Kidney capillary endothelial cell (primary cell): Measurements from ENCODE around the gene SCN5A.
"Not testable (repeated sequence)": the region's sequence is repeated elsewhere in the genome, so short reads cannot be mapped to it uniquely, and the experiment has no call there.

Source experiments
- DNase-seq: peaks from one replicate; pipeline ENCODE4 v3.0.0-alpha.2; 2018; ENCODE audit warnings: low spot score

The SCN5A gene

DNA sequence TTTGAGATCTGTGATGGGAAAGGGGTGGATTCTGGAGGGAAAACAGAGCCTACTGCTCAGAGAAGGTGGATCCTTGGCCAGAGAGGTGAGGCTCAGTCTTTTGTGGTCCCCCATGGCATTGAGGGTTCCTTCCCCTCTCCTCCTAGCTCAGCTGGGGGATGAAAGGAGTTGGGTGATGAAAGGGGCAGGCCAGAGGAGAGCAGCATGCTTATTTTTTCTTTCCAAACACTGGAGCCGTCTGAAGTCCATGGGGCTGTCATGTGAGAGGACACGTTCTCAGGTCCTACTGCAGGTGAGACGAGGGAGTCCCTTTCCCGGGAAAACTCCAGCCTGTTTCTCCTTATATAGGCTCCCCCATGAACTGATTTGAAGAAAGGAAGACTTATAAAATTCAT is 71.4 kb downstream of the SCN5A start:
- DNase-seq: no peak

DNA sequence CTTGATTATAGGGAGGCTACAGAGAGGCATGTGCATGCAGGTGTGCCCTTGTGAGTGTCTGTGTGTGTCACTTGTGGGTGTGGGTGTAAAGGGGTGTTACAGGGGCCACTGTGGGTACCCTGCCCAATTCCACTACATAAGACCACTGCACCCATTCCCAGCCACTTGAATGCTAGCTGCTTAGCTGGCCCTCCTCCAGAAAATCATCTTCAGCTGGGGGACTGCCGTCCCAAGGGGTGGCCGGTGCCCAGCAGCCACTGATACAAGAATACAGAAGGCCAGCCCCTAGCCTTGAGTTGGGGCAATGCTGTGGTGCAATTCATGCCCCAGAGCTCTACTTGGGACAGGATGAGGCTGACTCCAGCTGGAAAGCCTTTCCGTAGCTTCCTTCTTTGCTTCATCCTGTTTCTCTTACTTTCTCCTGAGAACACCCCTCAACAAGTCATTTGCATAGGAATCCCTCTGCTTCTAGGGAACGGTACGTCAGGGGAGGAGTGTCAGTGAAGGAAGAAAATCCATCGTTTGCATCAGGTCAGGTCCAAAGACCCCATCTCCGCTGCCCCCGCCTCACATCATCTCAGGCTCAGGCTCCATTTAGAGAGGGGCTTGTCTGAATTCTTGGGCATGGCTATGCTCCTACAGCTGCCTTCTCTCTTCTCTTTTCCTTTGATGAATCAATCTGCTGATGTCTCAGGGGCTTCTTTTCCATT is 72.0 kb downstream of the SCN5A start:
- no peak for DNase-seq

DNA sequence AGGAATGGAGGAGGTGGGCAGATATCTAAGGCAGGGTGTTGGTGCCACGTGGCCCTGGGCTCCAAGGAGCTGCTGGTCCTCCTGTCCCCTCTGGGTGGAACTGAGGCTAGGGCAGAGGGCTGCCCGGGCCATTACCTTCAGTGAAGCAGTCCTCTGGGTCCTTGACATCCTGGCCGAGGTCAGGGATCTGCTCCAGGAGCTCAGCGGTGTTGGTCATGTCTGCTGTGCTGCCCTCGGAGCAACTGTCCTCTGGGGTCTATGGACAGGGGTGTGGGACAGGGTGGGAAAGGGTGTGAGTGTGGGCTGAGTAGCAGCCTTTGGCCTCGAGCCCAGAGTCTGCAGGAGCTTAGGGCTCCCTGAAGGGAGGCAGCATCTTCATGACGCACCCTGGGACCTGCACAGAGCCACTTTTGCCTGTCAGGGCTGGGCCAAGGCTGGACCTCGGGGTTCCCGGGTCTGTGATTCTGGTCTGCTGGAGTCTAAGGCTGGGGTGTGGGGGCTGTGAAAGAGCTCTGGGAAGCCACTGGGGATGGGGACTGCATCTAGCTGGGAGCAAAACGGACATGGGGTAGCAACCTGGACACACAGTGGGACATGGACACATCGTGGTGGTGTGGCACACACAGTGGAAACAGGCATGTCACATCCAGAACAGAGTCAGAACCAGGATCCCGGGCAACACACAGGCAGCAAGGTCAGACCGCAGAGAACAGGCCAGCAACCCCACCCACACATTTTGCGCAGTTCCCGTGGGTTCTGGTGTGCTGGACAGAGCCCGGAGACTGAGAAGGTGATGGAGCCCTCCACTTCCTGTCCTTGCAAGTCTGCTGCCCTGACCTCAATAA is 72.7 kb downstream of the SCN5A start:
- no peak for DNase-seq

DNA sequence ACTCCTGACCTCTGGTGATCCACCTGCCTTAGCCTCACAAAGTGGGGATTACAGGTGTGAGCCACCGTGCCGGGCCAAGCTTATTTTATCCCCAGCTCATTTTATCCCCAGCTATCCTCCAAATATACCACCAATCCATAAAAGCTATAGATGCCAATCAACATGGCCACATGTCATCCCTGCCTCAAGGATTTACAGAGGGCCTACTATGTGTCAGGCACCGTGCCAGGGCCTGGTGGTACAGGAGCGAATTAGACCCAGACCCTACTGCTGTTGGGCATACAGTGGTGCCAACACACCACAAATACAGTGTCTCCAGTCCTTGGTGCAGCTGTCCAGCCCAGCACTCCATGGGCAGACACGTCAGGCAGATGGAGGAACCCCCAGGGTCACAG is 73.4 kb downstream of the SCN5A start:
- DNase-seq: no peak

DNA sequence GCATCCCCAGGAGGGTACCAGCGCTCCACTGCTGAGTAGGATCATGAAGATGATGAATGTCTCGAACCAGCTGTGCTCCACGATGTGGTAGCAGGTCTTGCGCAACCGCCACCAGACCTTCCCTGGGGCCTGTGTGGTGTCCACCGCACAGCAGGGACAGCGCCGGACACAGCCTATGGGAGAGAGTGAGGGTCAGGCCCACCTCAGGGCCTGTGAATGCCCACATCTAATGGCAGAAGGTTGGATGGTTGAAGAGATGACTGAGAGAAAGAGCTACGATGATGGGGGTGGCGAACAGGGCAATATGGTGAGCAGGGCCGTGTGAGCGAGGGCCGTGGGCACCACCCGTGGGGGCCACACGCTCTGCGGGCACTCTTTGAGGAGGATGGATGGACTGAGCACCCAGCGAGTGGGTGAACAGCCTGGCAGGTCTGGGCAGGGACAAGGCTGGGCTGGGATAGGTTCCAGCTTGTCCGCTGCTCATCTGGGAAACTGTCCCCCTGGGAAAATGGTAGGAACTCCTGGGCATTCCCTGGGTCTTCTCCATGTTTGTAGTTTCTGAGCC is 74.1 kb downstream of the SCN5A start:
- no peak for DNase-seq

DNA sequence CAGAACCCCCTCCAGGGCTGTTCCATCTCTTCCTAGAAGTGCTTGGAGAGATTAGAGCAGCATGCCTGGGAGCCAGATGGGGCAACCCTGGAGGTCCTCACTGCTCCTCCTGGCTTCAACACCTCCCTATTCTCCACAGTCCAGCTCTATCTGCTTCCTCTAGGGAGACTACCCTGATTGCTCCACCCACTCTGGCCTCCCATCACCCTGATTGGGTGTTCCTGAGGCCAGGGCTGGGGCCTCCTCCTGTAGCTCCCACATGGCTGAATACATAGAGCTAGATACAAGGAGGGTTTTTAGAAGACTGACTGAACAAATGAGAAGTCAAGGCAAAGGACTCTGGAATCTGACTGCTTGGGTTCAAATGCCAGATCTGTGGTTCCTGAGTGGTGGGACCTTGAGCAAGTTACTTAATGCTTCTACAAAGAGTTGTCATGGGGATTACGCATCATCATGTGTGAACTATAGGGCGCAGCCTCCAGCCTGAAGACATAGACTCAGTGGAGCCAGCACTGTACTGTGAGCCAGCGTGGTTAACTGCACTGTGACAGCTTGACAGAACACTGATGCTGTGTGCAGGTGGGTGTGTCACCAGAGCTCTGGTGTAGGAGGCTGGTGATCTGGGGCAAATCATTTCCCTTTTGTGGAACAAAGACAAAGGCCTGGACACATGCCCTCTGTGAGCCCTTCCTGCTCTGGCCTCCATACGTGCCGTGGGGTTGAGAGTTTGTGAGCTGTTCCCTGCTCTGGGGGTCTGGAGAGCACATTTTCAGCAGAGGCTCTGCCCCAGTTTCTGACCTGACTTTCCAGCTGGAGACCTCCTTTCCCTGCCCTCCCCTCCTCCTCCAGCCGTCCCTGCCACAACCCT is 74.8 kb downstream of the SCN5A start:
- peak; percentile 38 for DNase-seq

DNA sequence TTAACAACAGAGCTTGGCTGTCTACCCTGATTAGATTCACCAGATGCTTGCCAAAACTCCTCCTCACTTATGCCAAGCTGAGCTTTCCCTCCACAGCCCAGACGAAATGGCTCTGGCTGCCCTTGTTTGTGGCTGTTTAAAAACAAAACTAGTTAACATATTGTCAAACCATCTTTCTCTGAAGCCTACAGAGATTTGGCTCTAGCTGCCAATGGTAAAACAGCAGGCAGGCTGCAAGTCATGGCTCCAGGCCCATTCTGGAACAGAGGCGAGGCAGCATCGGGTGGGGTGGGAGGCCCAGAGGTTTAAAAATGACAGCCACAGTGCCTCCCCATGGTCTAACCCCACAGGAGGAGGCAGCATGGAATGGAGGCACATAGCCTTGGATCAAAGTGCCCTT is 75.9 kb downstream of the SCN5A start:
- no peak for DNase-seq

DNA sequence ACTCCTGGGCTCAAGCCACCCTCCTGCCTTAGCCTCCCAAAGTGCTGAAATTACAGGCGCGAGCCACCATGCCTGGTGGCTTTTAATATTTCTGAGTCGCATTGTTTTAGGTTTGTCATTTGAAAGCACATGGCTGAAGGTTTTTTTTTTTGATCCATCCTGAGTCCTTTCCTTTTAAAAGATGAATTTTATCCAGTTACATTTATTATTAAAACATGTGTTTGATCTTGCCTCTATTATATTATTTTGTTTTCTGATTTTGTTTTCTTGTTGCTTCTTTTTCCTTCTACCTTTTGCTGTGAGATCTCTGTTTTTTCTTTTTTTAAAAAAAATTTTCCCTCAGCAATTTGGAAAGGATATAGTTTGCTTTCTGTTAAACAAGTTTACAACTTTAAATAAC is 76.4 kb downstream of the SCN5A start:
- DNase-seq: no peak

DNA sequence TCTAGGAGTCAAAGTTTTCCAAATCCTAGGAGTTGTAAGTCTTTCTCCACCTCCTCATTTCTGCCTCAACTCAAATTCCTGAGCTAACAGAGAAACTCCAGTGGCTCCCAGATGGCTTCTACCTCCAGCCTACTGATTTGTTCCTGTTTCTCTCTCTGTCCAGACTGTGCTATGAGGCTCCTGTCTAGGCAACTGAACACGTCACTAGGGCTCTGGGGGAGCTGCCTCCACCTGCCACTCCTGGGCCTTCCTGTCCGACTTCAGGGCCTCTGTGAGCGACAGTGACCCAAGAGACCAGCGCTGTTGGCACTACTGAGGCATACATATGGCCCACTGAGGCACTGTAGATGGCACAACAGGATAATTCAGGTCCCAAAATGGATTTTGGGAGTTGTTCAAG is 82.0 kb downstream of the SCN5A start:
- no peak for DNase-seq

DNA sequence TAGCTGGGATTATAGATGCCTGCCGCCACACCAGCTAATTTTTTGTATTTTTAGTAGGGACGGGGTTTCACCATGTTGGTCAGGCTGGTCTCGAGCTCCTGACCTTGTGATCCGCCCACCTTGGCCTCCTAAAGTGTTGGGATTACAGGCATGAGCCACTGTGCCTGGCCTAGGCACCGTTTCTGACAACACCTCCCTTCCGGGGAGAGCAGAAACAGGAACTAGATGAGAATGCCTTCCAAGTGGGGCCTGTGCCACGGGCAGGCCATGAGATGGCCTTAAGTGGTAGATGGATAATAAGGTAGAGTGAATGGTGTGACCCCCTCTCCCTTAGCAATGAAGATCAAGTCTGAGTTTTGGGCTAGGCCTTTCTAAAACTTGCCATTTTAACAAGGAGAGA is 82.7 kb downstream of the SCN5A start:
- not testable (repeated sequence) for DNase-seq

DNA sequence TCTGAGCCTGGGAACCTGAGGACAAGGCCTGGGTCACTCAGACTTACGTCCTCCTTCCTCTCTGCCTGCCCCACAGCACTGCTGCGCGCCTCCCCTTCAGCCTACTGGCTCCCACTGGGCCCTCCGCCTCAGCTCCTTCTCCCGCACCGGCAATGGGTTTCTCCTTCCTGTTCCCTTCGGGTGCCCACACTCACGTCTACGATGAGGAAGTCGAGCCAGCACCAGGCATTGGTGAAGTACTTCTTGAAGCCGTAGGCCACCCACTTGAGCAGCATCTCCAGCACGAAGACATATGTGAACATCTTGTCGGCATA is 83.3 kb downstream of the SCN5A start:
- DNase-seq: no peak

DNA sequence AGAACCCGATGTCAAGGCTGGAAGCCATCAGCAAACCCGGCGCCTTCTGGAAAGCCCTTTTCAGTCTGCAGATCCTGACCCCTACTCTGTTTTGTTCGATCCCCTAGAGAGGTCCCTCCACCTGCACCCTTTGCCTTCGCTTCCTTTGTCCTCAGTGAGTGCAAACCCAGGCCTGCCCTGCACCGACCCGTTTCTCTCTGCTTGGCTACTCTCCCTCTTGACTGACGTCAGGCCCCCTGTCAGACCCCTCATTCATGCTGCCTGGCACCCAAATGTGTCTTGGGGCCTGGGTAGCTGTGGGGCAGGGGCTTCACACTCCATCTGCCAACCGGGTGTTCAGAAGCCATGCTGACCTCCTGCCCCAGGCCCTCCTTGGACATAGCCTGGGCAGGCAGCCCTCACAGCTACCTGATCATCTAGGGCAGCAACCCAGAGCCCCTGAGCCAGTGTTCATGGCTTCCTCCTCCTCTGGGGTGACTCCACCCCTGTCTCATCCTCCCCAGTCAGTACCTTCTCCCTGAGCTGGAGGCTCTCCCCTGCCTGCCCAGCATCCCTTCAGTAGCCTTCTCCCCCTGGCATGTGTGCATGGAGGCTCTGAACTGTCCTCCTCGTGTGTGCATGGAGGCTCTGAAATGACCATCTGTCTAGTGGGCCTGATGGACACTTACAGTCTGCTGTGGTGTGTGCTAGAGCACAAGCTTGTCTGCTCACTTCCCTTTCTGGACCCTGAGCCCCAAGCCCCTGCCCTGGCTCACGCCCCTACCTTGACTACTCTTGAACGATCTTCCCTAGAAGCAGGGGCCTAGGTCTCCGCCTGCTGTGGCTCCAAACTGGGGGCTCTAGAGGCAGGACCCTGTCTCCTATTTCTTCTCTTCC is 83.9 kb downstream of the SCN5A start:
- DNase-seq: no peak

DNA sequence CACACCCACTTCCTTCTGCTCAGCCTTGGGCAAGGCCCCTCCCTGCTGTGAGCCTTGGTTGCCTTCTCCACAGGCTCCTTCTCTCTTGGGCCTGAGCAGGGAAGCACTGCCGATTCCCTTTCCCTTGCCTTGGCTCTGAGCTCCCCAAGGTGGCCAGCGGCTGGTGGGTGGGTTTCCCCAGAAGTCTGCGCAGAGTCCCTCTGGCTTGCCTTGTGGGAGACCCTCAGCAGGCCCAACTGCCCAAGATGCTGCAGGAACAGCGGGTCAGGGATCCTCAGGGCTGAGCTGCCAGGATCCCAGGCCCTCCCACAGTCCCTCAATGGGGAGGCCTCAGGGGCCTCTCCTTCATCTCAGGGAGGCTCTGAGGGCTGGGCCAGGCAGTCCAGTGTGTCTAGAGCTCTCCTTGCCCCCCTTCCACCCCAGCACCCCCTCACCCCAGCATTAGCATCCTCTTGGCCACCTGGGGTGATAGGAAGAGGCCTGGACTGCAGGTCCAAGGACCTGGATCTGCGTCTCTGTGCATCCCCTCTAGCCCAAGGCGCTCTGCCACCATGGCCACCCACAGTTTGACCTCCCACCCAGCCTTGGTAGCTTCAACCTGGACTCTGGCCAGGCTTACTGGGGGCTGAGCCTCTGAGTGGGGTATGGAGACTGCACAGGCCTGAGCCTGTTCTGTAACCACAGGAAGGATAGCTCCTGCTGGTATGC is 84.7 kb downstream of the SCN5A start:
- no peak for DNase-seq

DNA sequence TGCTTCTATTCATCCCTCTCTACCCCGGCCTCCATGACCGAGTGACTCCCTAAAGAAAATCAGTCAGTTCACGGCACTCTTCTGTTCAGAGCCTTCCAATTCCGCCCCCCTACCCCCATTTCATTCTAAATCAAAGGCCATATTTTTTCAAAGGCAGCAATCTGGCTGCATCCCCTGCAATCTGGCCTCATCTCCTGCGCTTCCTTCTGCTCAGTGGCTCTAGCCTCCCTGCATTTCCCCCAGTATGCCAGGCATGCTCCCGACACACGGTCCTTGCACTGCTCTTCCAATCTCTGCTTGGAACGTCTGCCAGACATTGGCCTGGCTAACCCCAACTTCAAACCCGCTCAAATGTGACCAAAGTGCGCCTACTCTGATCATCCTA is 85.6 kb downstream of the SCN5A start:
- no peak for DNase-seq

DNA sequence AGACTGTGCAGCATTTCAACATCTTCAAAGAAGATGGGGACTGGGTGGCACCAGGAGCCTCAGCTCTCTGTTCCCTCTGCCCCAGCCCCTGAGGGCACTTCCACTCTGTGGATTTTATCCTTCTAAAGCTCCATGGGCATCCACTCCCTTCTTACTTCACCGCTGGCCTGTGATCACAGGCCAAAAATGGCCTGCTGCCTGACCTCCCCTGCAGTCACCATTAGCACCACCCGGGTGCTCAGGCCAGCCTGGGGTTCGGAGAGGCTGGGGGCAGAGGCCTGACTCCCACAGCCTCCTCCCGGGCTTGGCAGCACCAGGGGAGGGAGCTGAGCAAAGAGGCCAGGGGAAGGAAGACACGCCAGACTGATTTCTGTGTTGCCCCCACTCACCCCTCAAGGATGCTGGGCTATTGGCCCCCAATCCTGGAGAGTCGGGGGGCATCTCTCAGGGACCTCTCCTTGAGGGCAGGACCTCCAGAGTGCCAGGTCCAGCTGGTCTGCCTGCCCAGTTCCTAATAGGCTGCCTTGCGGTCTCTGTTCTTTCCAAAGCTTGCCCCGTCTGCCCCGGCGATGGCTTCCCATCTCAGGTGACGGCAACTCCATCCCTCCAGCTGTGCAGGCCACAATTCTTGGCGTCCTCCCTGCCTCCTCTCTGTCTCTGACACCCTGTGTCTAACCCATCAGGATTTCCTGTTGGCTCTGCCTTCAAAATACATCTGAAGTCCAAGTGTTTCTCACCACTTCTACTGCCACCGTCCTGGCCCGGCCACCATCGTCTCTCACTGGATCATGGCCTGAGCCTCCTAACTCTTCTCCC is 86.2 kb downstream of the SCN5A start:
- DNase-seq: no peak

DNA sequence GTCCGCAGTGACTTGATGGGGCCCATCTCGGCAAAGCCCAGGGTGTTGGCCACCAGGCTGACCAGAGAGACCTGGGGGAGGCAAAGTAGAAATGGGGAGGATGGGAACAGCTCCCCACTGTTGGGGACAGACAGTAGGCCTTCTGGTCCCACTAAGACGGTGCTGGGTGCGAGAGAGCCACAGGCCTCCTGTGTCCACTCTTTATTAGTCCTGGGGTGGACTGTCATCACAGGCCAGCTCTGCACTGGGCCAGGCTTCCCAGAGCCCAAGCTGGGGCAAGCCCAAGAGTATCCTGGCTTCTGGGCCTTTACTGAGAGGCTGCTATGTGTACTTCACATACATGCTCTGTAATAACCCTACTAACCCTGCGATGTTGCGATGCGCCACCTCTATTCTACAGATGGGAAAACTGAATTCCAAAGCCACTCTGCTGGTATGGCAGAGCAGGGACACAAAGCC is 87.0 kb downstream of the SCN5A start:
- no peak for DNase-seq

DNA sequence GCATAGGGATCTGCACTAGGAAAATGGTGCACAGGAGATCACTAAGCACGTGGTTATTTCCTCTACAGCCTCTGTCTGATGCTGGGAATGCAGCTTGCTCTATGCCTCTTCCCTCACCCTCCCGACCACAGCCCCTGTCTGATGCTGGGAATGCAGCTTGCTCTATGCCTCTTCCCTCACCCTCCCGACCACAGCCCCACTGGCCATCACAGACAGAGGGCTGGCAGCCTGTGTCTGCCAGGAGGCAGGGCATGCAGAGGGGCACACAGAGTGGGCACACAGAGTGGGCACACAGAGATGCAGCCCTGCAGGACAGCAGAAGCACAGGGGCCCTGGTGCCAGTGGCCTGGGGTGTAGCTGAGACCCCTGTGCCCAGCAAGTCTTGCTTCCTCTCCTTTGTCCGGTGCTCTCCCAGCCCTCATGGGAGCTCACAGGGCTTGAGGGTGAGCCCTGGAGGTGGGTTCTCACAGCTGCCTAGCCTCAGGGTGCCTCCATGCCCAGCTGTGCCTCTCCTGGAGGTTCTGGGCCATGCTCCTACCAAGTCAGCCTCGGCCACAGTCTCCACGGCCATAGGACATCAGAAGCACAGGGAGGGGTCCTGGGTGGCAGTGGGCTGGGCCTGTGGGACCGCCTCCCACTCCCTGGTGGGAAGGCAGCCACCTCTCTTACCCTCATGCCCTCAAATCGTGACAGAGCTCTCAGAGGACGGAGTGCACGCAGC is 87.6 kb downstream of the SCN5A start:
- DNase-seq: no peak

DNA sequence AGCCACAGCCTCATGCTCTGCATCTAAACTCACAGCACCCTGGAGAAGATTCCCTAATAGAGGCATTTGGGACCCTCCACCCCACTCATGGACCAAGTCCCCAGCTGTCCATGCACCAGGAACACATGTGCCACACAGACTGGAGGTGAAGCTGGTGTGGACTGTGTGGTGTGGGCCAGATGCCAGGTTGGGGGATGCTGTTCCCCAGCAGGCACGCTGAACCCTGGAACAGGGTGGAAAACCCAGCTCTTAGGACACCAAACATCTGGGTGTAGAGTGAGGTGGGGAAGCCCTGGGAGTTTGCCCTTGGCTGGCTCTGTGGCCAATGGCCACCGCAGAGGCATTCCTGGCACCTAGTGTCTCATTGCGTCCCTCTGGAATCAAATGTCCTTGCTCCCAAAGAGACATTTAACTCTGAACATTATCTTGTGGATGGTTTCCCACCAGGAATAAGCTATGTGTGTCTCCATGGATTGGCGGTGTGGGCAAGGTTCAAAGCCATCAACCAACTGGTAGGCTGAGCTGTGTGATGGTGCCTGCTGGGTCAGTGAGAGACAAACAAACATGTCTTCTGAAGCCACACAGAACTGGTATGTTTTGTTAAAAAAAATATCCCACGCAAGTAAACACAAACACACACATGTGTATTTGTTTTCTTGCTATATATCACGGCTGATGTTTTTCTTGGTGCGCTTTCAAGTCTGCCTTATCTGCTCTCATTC is 88.3 kb downstream of the SCN5A start:
- DNase-seq: no peak

DNA sequence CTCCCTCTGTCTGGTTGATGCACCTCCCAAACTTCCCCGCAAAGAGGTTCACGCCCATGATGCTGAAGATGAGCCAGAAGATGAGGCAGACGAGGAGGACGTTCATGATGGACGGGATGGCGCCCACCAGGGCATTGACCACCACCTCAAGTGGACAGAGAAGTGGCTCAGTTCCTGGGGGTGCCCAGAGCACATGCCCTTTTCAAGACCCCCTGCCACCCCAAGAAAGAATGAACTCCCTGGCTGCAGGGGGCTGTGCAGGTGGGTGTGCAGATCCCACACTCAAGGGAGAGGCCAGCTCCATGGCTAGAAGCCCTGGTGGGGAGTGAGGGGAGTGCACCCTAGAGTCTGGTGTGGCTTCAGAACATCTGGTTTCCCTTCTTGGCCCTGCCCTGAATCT is 89.2 kb downstream of the SCN5A start:
- no peak for DNase-seq
